ENCODE measurements around the gene TBL2. TPM values are rescaled to one million over a fixed set of nuclear protein-coding genes. Genes with fewer than 3 reads are reported as not detected.
"Not testable (repeated sequence)": the region's sequence is repeated elsewhere in the genome, so short reads cannot be mapped to it uniquely, and the experiment has no call there.

TBL2 gene
- polyA plus RNA-seq, 2 of the 4 experiments (the other 2 are of a cell fraction) = 34.4 to 46.4 TPM

GRCh38 chr7:73526896-73527821 is 51.2 kb downstream of the TBL2 start:
- Histone ChIP-seq H3K9me3 (no peaks in the 10 kb centered on the region), H3K4me2 (no peak overlapping the region), H3K27ac (no peak overlapping the region), H3K4me1 (peaks cover 6% of the 10 kb centered on the region), H3K4me3 (no peak overlapping the region)
- POLR2A ChIA-PET = no interaction called here
- FAIRE-seq = no peak
- CTCF ChIA-PET = interaction anchor here (1.4 to 2.0 kb wide), 2 partner anchors 10 to 12 kb away, joined by 3 to 5 read pairs; no protein-coding TSS in a partner anchor
- no peak for ATAC-seq
- WGBS (ENCODE audit: missing lambda C conversion rate) = 78% methylated on average over 8 of the region's 8 CpGs
- no peak for DNase-seq (ENCODE audit: low read depth in 1 of 2, low spot score in 1 of 2)
- no peak for TF ChIP-seq CHD2 (IDR thresholded peaks at IDR 0.05; ENCODE audit: low read length, partially characterized antibody)
- TF ChIP-seq BHLHE40 (IDR thresholded peaks at IDR 0.05; ENCODE audit: low read depth, low read length) = no peak
- no peak for TF ChIP-seq NPAS2 (CRISPR knock-in tag; IDR thresholded peaks at IDR 0.05; ENCODE audit: borderline replicate concordance)
- TF ChIP-seq FOXS1 (CRISPR knock-in tag; IDR thresholded peaks at IDR 0.05) = no peak

DNA sequence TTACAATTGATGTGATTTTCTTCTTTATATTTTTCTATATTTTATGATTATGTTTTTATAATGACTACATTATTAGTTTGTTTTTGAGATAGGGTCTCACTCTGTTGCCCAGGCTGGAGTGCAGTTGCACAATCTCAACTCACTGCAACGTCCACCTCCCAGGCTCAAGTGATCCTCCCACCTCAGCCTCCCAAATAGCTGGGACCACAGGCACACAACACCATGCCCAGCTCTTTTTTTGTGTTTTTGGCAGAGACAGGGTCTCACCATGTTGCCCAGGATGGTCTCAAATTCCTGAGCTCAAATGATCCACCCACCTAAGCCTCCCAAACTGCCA is 52.3 kb downstream of the TBL2 start:
- CTCF ChIA-PET = interaction anchor here (0.9 to 2.0 kb wide), 2 partner anchors 11 to 199 kb away, joined by 4 to 5 read pairs; no protein-coding TSS in a partner anchor
- not testable (repeated sequence) for FAIRE-seq

DNA sequence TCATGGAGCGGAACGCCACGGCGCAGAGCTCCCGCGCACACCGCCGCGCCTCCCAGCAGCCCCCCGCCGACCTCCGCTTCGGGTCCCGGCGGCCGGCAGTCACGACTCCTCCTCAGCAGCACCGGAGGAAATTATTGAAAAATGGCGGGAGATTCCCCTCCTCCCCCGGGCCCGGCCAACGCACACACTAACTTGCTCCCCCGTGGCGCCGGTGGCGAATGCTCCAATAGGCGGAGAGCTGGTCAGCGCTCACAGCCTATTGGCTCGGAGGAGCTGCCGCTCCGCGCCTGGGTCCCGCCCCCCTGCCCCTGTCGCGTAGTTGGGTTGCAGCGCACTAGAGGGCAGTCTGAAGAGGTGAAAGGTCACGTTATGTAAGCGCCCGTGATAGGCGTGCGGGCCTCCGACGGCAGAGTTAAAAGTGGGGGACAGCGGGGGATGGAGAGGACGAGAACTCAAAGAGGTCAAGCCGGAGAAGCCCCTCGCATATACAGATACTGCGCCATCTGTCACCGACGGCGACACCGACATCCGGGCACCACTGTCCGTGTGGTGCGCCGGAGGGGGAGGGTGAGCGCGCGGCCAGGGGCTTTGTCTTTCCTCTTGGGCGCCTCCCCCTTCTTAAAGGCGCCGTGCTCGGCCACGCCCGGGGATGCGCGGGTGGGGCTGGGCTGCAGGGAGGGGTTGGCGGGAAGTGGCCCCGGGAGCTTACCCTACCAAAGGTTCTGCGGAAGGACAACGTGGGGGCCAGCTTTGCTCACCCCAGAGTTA is 56.1 kb downstream of the TBL2 start, which contains the start of gene BAZ1B:
Gene BAZ1B, minus strand, starts transcription at position 189 of the 768 bp plus-strand sequence. CDS start 360 bp downstream, outside the sequence.
- Histone ChIP-seq H3K27ac (peak within 1 kb of the TSS; percentile 87 to 97), H3K4me3 (peak within 1 kb of the TSS; percentile 77), H3K4me2 (peak within 1 kb of the TSS; percentile 94), H3K9me3 (no peaks in the 10 kb centered on the region), H3K4me1 (peaks cover 25% of the 10 kb centered on the region)
- DNase-seq (ENCODE audit: low read depth in 1 of 2, low spot score in 1 of 2) (peak; percentile 98 to 99), FAIRE-seq (no peak), ATAC-seq (peak; percentile 95 to 97)
- POLR2A ChIA-PET = interaction anchor here (0.6 to 2.5 kb wide), 9 partner anchors 10 to 182 kb away, joined by 3 to 16 read pairs (median 6); partner anchors contain the start of genes BCL7B and TBL2
- CTCF ChIA-PET = interaction anchor here (0.6 to 2.6 kb wide), 5 partner anchors 18 to 212 kb away, joined by 3 to 7 read pairs (median 4); no protein-coding TSS in a partner anchor
- WGBS (ENCODE audit: missing lambda C conversion rate) = 2% methylated on average over 26 of the region's 71 CpGs
- TF ChIP-seq CHD2 (IDR thresholded peaks at IDR 0.05; ENCODE audit: low read length, partially characterized antibody) (peak; percentile 66), CEBPB (IDR thresholded peaks at IDR 0.05) (peak in 1 of 2 experiments; percentile 25; a peak in 1 of 4 replicates), FOSB (CRISPR knock-in tag; IDR thresholded peaks at IDR 0.05) (no peak), USF2 (IDR thresholded peaks at IDR 0.05) (peak; percentile 31; the same call in 1 of the 2 replicates), HMGXB4 (CRISPR knock-in tag; IDR thresholded peaks at IDR 0.05; ENCODE audit: borderline replicate concordance) (no peak), ESRRA (IDR thresholded peaks at IDR 0.05; ENCODE audit: borderline replicate concordance, low read length) (0 out of 2 replicates have a peak, but pooled peaks have one; percentile 4), E2F6 (IDR thresholded peaks at IDR 0.05; ENCODE audit: borderline replicate concordance, low read depth) (peak; percentile 75), MAZ (IDR thresholded peaks at IDR 0.05; ENCODE audit: borderline replicate concordance, low read depth, low read length) (no peak), RFX5 (IDR thresholded peaks at IDR 0.05) (no peak; the same call in 1 of the 2 replicates), JUN (IDR thresholded peaks at IDR 0.05) (peak; percentile 16 to 83; a peak in 4 of 5 replicates), CBX2 (IDR thresholded peaks at IDR 0.05; ENCODE audit: borderline replicate concordance, low read depth) (no peak), BCL3 (IDR thresholded peaks at IDR 0.05) (peak; percentile 63; the same call in 2 of the 3 replicates), GATA3 (IDR thresholded peaks at IDR 0.05; ENCODE audit: borderline replicate concordance) (no peak; the same call in 1 of the 2 replicates), POLR2A (IDR thresholded peaks at IDR 0.05; ENCODE audit: low read length) (peak; percentile 38), ATOH8 (CRISPR knock-in tag; IDR thresholded peaks at IDR 0.05; ENCODE audit: low read depth) (peak; percentile 13; the same call in 1 of the 2 replicates), MYC (IDR thresholded peaks at IDR 0.05; ENCODE audit: borderline replicate concordance, low read length) (peak; percentile 67; the same call in 1 of the 2 replicates), RCOR1 (IDR thresholded peaks at IDR 0.05; ENCODE audit: low read depth, low read length) (no peak), MAX (IDR thresholded peaks at IDR 0.05) (peak; percentile 90), HOXB5 (CRISPR knock-in tag; IDR thresholded peaks at IDR 0.05) (no peak)
- TF ChIP-seq, protein P1, sequence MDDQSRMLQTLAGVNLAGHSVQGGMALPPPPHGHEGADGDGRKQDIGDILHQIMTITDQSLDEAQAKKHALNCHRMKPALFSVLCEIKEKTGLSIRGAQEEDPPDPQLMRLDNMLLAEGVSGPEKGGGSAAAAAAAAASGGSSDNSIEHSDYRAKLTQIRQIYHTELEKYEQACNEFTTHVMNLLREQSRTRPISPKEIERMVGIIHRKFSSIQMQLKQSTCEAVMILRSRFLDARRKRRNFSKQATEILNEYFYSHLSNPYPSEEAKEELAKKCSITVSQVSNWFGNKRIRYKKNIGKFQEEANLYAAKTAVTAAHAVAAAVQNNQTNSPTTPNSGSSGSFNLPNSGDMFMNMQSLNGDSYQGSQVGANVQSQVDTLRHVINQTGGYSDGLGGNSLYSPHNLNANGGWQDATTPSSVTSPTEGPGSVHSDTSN (IDR thresholded peaks at IDR 0.05) = peak; percentile 97

More for the DNA sequence above, 52.3 kb downstream of the TBL2 start:
- H3K4me1 ChIP-seq; H3K9me3 ChIP-seq; POLR2A ChIA-PET; H3K4me2 ChIP-seq; ATAC-seq; DNase-seq (ENCODE audit: low read depth in 1 of 2, low spot score in 1 of 2); H3K27ac ChIP-seq; H3K4me3 ChIP-seq: not testable (repeated sequence)
- WGBS (ENCODE audit: missing lambda C conversion rate) = 62% methylated on average over 1 of the region's 1 CpG

All from A549 (cell line).